ENCODE results near the gene RFT1.

DNA sequence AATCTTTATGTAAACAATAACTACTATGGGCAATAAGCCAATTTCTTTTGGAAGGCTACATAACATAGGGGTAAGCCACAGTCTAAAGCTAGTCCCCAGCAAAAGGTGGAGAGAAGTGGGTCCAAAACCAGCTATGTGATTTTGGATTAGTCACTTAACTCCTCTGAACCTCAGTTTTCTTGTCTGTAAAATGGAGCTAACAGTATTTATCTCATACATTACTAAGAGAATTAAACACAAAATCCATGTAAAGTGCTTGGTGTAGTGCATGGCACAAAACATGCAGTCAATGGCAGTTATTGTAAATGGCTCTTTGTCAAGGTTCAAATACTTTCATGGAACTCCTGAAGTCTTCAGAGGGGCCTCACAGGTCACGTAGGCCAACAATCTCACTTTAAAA lies 13.3 kb downstream of the RFT1 start:
- TF ChIP-seq, protein P1, sequence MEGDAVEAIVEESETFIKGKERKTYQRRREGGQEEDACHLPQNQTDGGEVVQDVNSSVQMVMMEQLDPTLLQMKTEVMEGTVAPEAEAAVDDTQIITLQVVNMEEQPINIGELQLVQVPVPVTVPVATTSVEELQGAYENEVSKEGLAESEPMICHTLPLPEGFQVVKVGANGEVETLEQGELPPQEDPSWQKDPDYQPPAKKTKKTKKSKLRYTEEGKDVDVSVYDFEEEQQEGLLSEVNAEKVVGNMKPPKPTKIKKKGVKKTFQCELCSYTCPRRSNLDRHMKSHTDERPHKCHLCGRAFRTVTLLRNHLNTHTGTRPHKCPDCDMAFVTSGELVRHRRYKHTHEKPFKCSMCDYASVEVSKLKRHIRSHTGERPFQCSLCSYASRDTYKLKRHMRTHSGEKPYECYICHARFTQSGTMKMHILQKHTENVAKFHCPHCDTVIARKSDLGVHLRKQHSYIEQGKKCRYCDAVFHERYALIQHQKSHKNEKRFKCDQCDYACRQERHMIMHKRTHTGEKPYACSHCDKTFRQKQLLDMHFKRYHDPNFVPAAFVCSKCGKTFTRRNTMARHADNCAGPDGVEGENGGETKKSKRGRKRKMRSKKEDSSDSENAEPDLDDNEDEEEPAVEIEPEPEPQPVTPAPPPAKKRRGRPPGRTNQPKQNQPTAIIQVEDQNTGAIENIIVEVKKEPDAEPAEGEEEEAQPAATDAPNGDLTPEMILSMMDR (IDR thresholded peaks at IDR 0.05; ENCODE audit: low read depth, low read length, poor library complexity, severe bottlenecking) = no peak
- TF ChIP-seq EZH2phosphoT487 (IDR thresholded peaks at IDR 0.05; ENCODE audit: borderline replicate concordance, low read length) = no peak

Data from DOHH2 (cell line).